Activated CD4-positive, alpha-beta T cell treated with anti-CD3 and anti-CD28 coated beads for 36 hours (primary cell): ENCODE measurements around the gene FNIP1. TPM values are rescaled to one million over a fixed set of nuclear protein-coding genes. Genes with fewer than 3 reads are reported as not detected.

Experiments
- ATAC-seq: fragments of 200-7000 bp; cut with Tn5 transposase; one replicate; pipeline ENCODE4 v1.10.0; 2021; ENCODE audit warnings: mild to moderate bottlenecking, moderate library complexity
- CTCF ChIA-PET: fragments of 350-600 bp; sonication (Branson Sonifier 250); formaldehyde crosslinking; loops from one replicate; lab custom pipeline; 2021; ENCODE audit warnings: antibody characterized with exemption; lab: Charles Lee
- POLR2A ChIA-PET: fragments of 350-600 bp; sonication (Branson Sonifier 250); formaldehyde crosslinking; loops from one replicate; lab custom pipeline; 2021; ENCODE audit warnings: antibody characterized with exemption, inconsistent platforms; lab: Charles Lee
- DNase-seq: peaks from one replicate; pipeline ENCODE4 v3.0.0-alpha.2; 2020
- H3K27ac Mint-ChIP-seq: one replicate; pipeline ENCODE4 v1.8.0; 2021; ENCODE audit warnings: mixed read lengths
- H3K27me3 Mint-ChIP-seq: one replicate; pipeline ENCODE4 v1.8.0; 2021; ENCODE audit warnings: mixed read lengths
- H3K36me3 Mint-ChIP-seq: one replicate; pipeline ENCODE4 v1.8.0; 2021; ENCODE audit warnings: low read depth, mixed read lengths
- H3K4me1 Mint-ChIP-seq: one replicate; pipeline ENCODE4 v1.8.0; 2021; ENCODE audit warnings: mixed read lengths
- H3K4me3 Mint-ChIP-seq: one replicate; pipeline ENCODE4 v1.8.0; 2021; ENCODE audit warnings: mild to moderate bottlenecking, moderate library complexity, mixed read lengths
- H3K9me3 Mint-ChIP-seq: one replicate; pipeline ENCODE4 v1.8.0; 2021; ENCODE audit warnings: low read depth, mixed read lengths
- intact Hi-C, 2 experiments: fragments of 100-400 bp; cut with DNase I in 1 of 2; cut with micrococcal nuclease in 1 of 2; formaldehyde crosslinking; loops; one replicate each; pipeline versions ENCODE4 v1.14.2 to v1.15.1; 2022 to 2024; cut with DNase I, micrococcal nuclease
- total RNA-seq, 2 experiments: library from RNA; stranded (reverse); gene quantifications; one replicate each; pipeline ENCODE4 v1.2.3, GENCODE V29; 2021

Gene FNIP1
- total RNA-seq, 2 experiments from 2014 or later: 14.2 to 16.3 TPM

GRCh38 chr5:131812371-131813160 lies 15.7 kb upstream of the FNIP1 start:
- Mint-ChIP-seq H3K4me3 (no peak overlapping the region), H3K9me3 (no peaks in the 10 kb centered on the region), H3K27ac (no peak overlapping the region), H3K4me1 (no peaks in the 10 kb centered on the region), H3K27me3 (peaks cover 3% of the 10 kb centered on the region), H3K36me3 (no peaks in the 10 kb centered on the region)
- ChIA-PET POLR2A (no interaction called here), CTCF (interaction anchor here (0.6 to 0.7 kb wide), 2 partner anchors 167 to 195 kb away, joined by 3 to 6 read pairs; no protein-coding TSS in a partner anchor)
- intact Hi-C loops: no loop called here
- ATAC-seq (no peak), DNase-seq (no peak)

GRCh38 chr5:131810510-131811249 lies 13.9 kb upstream of the FNIP1 start:
- no peak for ATAC-seq
- H3K4me3 Mint-ChIP-seq: no peak overlapping the region
- no peak for DNase-seq
- CTCF ChIA-PET: interaction anchor here (0.6 to 2.6 kb wide), 11 partner anchors 106 to 312 kb away, joined by 3 to 12 read pairs (median 3); no protein-coding TSS in a partner anchor
- intact Hi-C loops: loop anchor here (1.0 to 2.0 kb wide), 4 partner anchors 196 to 253 kb away; no protein-coding TSS in a partner anchor
- POLR2A ChIA-PET: interaction anchor here (0.6 kb wide), 1 partner anchor 342 kb away, joined by 3 read pairs; no protein-coding TSS in a partner anchor
- H3K36me3 Mint-ChIP-seq: no peaks in the 10 kb centered on the region
- no peak overlapping the region for H3K27ac Mint-ChIP-seq
- H3K4me1 Mint-ChIP-seq: no peaks in the 10 kb centered on the region
- H3K9me3 Mint-ChIP-seq: no peaks in the 10 kb centered on the region
- peaks cover 3% of the 10 kb centered on the region for H3K27me3 Mint-ChIP-seq

DNA sequence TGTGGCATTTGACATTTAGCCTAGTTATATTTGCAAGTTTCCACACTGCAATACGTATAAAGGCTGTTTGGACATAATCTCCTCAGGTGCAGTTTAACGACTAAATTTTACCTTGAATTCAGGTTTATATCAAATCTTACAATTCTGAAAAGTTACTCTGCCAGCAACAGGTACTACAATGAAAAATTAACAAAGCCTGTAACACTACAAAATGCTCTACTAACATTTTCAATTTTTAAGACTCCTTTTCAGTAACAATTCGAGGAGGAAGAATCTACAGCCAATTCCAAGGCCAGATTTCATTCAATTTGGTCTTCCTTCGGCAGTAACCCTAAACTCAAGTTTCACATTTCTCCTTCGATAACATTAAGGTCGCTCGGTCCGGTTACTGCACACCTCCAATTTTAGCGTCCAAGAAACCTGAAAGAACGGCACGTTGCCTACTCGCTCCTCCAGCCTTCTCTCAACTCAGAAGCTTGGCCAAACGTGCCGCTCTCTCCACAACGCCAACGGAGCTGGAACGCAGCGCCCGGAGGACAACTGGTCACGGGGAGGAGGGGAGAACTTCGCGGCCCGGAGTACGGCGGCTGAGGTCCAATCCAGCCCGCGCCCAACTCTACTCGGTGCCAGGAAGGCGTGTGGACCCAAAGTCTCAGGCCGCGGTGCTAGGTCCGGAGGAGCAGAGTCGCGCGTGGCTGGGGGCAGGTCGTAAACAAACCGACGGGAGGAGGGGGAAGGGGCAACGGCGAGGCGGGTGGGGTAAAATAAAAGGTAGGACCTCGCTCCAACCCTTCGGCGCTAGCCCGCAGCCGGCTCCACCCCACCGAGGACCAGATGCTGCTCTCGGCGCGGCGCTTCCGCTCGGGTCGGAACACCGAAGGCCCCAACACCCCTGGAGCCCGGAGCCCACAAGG lies 681 bp downstream of the FNIP1 start:
- ChIA-PET CTCF (interaction anchor here (1.3 kb wide), 2 partner anchors 73 to 207 kb away, joined by 3 to 4 read pairs; no protein-coding TSS in a partner anchor), POLR2A (interaction anchor here (1.3 kb wide), 1 partner anchor 164 kb away, joined by 4 read pairs; no protein-coding TSS in a partner anchor)
- Mint-ChIP-seq H3K4me3 (peak overlapping the region; percentile 99), H3K36me3 (peaks cover 19% of the 10 kb centered on the region), H3K4me1 (peaks cover 34% of the 10 kb centered on the region), H3K27me3 (no peaks in the 10 kb centered on the region), H3K9me3 (no peaks in the 10 kb centered on the region), H3K27ac (peak overlapping the region; percentile 91)
- intact Hi-C loops: loop anchor here (1.0 to 10.0 kb wide), 13 partner anchors 49 to 631 kb away; partner anchors contain the start of genes CDC42SE2 (in 1 of the 2), LYRM7 (in 1 of the 2) and SLC22A4 (in 1 of the 2)
- ATAC-seq (peak; percentile 14), DNase-seq (peak; percentile 60)

DNA sequence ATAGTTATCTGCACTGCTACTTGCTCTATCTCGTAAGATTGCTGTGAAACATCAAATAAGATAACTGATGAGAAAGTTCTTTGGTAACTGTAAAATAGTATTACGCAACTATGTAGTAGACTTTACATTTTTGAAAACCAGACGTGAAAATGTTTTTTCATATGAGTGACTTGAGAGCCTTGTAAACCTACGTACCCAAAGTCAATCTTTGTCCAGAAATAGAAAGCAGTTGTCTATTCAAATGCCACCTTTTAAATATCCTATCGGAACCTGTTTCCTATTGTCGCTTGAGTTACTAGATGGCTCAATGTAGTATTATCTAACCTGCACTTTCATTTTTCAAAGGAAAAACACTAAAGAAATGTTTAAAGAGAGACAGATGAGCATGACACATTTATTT lies 1.6 kb downstream of the FNIP1 start:
- intact Hi-C loops: loop anchor here (5.0 to 10.0 kb wide), 7 partner anchors 212 to 632 kb away; partner anchors contain the start of genes CDC42SE2 (in 1 of the 2) and LYRM7 (in 1 of the 2)
- Mint-ChIP-seq H3K36me3 (peaks cover 19% of the 10 kb centered on the region), H3K4me1 (peaks cover 42% of the 10 kb centered on the region), H3K27ac (peak overlapping the region; percentile 69), H3K4me3 (peak overlapping the region; percentile 99), H3K27me3 (no peaks in the 10 kb centered on the region), H3K9me3 (no peaks in the 10 kb centered on the region)
- no peak for DNase-seq
- ATAC-seq: no peak
- ChIA-PET CTCF (no interaction called here), POLR2A (no interaction called here)

DNA sequence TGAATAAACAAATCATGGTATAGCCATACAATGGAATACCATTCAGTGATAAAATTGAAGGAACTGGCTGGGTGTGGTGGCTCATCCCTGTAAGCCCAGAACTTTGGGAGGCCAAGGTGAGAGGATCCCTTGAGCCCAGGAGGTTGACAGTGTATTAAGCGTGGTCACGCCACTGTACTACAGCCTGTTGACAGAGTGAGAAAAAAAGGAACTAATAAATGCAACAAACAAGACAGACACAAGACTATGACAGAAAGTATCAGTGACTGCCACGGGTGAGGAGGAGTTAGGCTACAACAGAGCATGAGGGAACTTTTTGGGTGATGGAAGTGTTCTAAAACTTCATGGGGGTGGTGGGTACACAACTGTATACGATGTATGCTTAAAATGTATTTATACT lies 2.2 kb downstream of the FNIP1 start:
- CTCF ChIA-PET: no interaction called here
- intact Hi-C loops: loop anchor here in 1 of 2 experiments (10.0 kb wide), 1 partner anchor 530 kb away; the partner anchor contains the start of gene CDC42SE2
- no peaks in the 10 kb centered on the region for H3K9me3 Mint-ChIP-seq
- DNase-seq (no peak), ATAC-seq (no peak)
- H3K36me3 Mint-ChIP-seq: peaks cover 21% of the 10 kb centered on the region
- POLR2A ChIA-PET: no interaction called here
- peak overlapping the region; percentile 11 for H3K4me3 Mint-ChIP-seq
- H3K4me1 Mint-ChIP-seq: peaks cover 46% of the 10 kb centered on the region
- no peaks in the 10 kb centered on the region for H3K27me3 Mint-ChIP-seq
- no peak overlapping the region for H3K27ac Mint-ChIP-seq

- Mint-ChIP-seq H3K9me3 (no peaks in the 10 kb centered on the region), H3K36me3 (peaks cover 28% of the 10 kb centered on the region), H3K27me3 (no peaks in the 10 kb centered on the region), H3K27ac (no peak overlapping the region), H3K4me3 (no peak overlapping the region), H3K4me1 (peaks cover 49% of the 10 kb centered on the region)
- CTCF ChIA-PET: interaction anchor here (0.7 kb wide), 1 partner anchor 204 kb away, joined by 3 read pairs; no protein-coding TSS in a partner anchor
- POLR2A ChIA-PET: no interaction called here
- intact Hi-C loops: loop anchor here in 1 of 2 experiments (10.0 kb wide), 1 partner anchor 528 kb away; the partner anchor contains the start of gene CDC42SE2
- ATAC-seq: no peak
- no peak for DNase-seq
These were observed 3.9 kb downstream of the FNIP1 start for GRCh38 chr5:131792896-131793295.

- peaks cover 30% of the 10 kb centered on the region for H3K36me3 Mint-ChIP-seq
- no peak for DNase-seq
These were observed 5.0 kb downstream of the FNIP1 start for GRCh38 chr5:131791866-131792265.

GRCh38 chr5:131790550-131790949 lies 6.3 kb downstream of the FNIP1 start:
- no peak overlapping the region for H3K27ac Mint-ChIP-seq
- H3K4me1 Mint-ChIP-seq: peaks cover 53% of the 10 kb centered on the region
- DNase-seq (no peak), ATAC-seq (no peak)
- ChIA-PET POLR2A (no interaction called here), CTCF (no interaction called here)
- no peak overlapping the region for H3K4me3 Mint-ChIP-seq
- intact Hi-C loops: loop anchor here in 1 of 2 experiments (10.0 kb wide), 1 partner anchor 526 kb away; the partner anchor contains the start of gene CDC42SE2
- no peaks in the 10 kb centered on the region for H3K9me3 Mint-ChIP-seq
- H3K36me3 Mint-ChIP-seq: peaks cover 24% of the 10 kb centered on the region
- no peaks in the 10 kb centered on the region for H3K27me3 Mint-ChIP-seq

More at GRCh38 chr5:131791866-131792265, 5.0 kb downstream of the FNIP1 start:
- ATAC-seq: no peak
- no peak overlapping the region for H3K4me3 Mint-ChIP-seq
- H3K4me1 Mint-ChIP-seq: peaks cover 52% of the 10 kb centered on the region
- no peaks in the 10 kb centered on the region for H3K9me3 Mint-ChIP-seq
- intact Hi-C loops: loop anchor here in 1 of 2 experiments (10.0 kb wide), 1 partner anchor 527 kb away; the partner anchor contains the start of gene CDC42SE2
- H3K27ac Mint-ChIP-seq: no peak overlapping the region
- CTCF ChIA-PET: no interaction called here
- H3K27me3 Mint-ChIP-seq: no peaks in the 10 kb centered on the region
- POLR2A ChIA-PET: no interaction called here

- POLR2A ChIA-PET: no interaction called here
- CTCF ChIA-PET: no interaction called here
These were observed 7.1 kb downstream of the FNIP1 start for GRCh38 chr5:131789765-131790164.

DNA sequence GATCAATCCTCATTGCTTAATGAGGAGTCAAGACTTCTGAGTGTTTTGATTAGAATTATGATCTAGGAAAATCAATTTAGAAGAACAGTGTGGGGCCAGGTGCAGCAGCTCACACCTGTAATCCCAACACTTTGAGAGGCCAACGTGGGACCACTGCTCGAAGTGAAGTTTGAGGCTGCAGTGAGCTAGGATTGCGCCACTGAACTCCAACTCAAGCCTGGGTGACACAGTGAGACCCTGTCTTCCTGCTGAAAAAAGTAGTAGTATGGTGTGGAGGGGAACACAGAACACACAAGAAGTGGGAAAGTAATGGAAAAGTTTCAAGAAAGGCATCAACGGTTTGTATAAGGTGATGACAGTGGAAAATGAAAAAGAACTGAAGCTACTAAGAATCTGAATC lies 9.1 kb downstream of the FNIP1 start:
- intact Hi-C loops: no loop called here

More at GRCh38 chr5:131789765-131790164, 7.1 kb downstream of the FNIP1 start:
- H3K27me3 Mint-ChIP-seq: no peaks in the 10 kb centered on the region
- H3K4me3 Mint-ChIP-seq: no peak overlapping the region
- DNase-seq: no peak
- ATAC-seq: no peak
- intact Hi-C loops: loop anchor here in 1 of 2 experiments (10.0 kb wide), 1 partner anchor 525 kb away; the partner anchor contains the start of gene CDC42SE2
- H3K4me1 Mint-ChIP-seq: peaks cover 46% of the 10 kb centered on the region
- H3K36me3 Mint-ChIP-seq: peaks cover 24% of the 10 kb centered on the region
- H3K27ac Mint-ChIP-seq: no peak overlapping the region
- no peaks in the 10 kb centered on the region for H3K9me3 Mint-ChIP-seq

More for the DNA sequence above, 9.1 kb downstream of the FNIP1 start:
- ChIA-PET CTCF (interaction anchor here (0.6 kb wide), 1 partner anchor 12 kb away, joined by 3 read pairs; no protein-coding TSS in a partner anchor), POLR2A (interaction anchor here (0.7 kb wide), 1 partner anchor 168 kb away, joined by 3 read pairs; no protein-coding TSS in a partner anchor)
- no peaks in the 10 kb centered on the region for H3K9me3 Mint-ChIP-seq
- peaks cover 16% of the 10 kb centered on the region for H3K36me3 Mint-ChIP-seq
- H3K27me3 Mint-ChIP-seq: no peaks in the 10 kb centered on the region
- DNase-seq (no peak), ATAC-seq (no peak)
- no peak overlapping the region for H3K4me3 Mint-ChIP-seq
- no peak overlapping the region for H3K27ac Mint-ChIP-seq
- peaks cover 36% of the 10 kb centered on the region for H3K4me1 Mint-ChIP-seq
